GM20431 (cell line): ENCODE measurements around the gene ZNF669.
"Not testable (repeated sequence)": the region's sequence is repeated elsewhere in the genome, so short reads cannot be mapped to it uniquely, and the experiment has no call there.

Experiments
- in situ Hi-C: fragments of 300-500 bp; cut with MseI, MboI; formaldehyde crosslinking; loops from one replicate; pipeline ENCODE4 v1.15.0; 2020; ENCODE audit warnings: low sequenced_read_pairs; ENCODE audit not compliant: unreplicated experiment

ZNF669 gene

GRCh38 chr1:247103859-247104591 is at the start of gene ZNF669:
ZNF669 (minus strand) TSS chr1:247104356; CDS start chr1:247104199, 157 bp downstream.
- in situ Hi-C loops: no loop called here

- in situ Hi-C loops: no loop called here
Observed at GRCh38 chr1:247147781-247148180, 43.6 kb upstream of the ZNF669 start.

GRCh38 chr1:247147120-247147519 is 43.0 kb upstream of the ZNF669 start:
- in situ Hi-C loops: not testable (repeated sequence)

- in situ Hi-C loops: no loop called here
Observed at GRCh38 chr1:247146671-247147070, 42.5 kb upstream of the ZNF669 start.

GRCh38 chr1:247145279-247145678 is 41.1 kb upstream of the ZNF669 start:
- in situ Hi-C loops: no loop called here

- in situ Hi-C loops: not testable (repeated sequence)
Observed at GRCh38 chr1:247139557-247139956, 35.4 kb upstream of the ZNF669 start.

GRCh38 chr1:247131236-247131635 is 27.1 kb upstream of the ZNF669 start:
- in situ Hi-C loops: no loop called here

- in situ Hi-C loops: not testable (repeated sequence)
Observed at GRCh38 chr1:247127519-247128282, 23.5 kb upstream of the ZNF669 start.

- in situ Hi-C loops: not testable (repeated sequence)
Observed at GRCh38 chr1:247126601-247127000, 22.4 kb upstream of the ZNF669 start.

- in situ Hi-C loops: not testable (repeated sequence)
Observed at GRCh38 chr1:247126166-247126565, 22.0 kb upstream of the ZNF669 start.

- in situ Hi-C loops: no loop called here
Observed at GRCh38 chr1:247121382-247121781, 17.2 kb upstream of the ZNF669 start.

GRCh38 chr1:247120408-247120668 is 16.2 kb upstream of the ZNF669 start:
- in situ Hi-C loops: not testable (repeated sequence)

GRCh38 chr1:247119600-247120407 is 15.6 kb upstream of the ZNF669 start:
- in situ Hi-C loops: no loop called here

- in situ Hi-C loops: no loop called here
Observed at GRCh38 chr1:247118946-247119446, 14.8 kb upstream of the ZNF669 start.

- in situ Hi-C loops: no loop called here
Observed at GRCh38 chr1:247115545-247115944, 11.4 kb upstream of the ZNF669 start.

- in situ Hi-C loops: no loop called here
Observed at GRCh38 chr1:247115141-247115510, 11.0 kb upstream of the ZNF669 start.

GRCh38 chr1:247114351-247115140 is 10.4 kb upstream of the ZNF669 start:
- in situ Hi-C loops: no loop called here

- in situ Hi-C loops: no loop called here
Observed at GRCh38 chr1:247113733-247114271, 9.6 kb upstream of the ZNF669 start.

GRCh38 chr1:247113094-247113497 is 8.9 kb upstream of the ZNF669 start:
- in situ Hi-C loops: no loop called here

- in situ Hi-C loops: no loop called here
Observed at GRCh38 chr1:247112479-247112781, 8.3 kb upstream of the ZNF669 start.
